HFFc6 (cell line): Measurements from ENCODE around the gene LEKR1. TPM values are rescaled to one million over a fixed set of nuclear protein-coding genes. Genes with fewer than 3 reads are reported as not detected.
A peak's percentile ranks its signal among the peaks of the same experiment; 100 is the strongest.

Experiments used
- DNase-seq: peaks from one replicate; pipeline ENCODE4 v3.0.0-alpha.2; 2018
- H3K27ac Mint-ChIP-seq: 2 replicates; pipeline ENCODE4 v1.8.0; 2020; ENCODE audit warnings: mild to moderate bottlenecking, mixed read lengths
- H3K27me3 Mint-ChIP-seq: 2 replicates; pipeline ENCODE4 v1.8.0; 2021; ENCODE audit warnings: mild to moderate bottlenecking, moderate library complexity, mixed read lengths; ENCODE audit not compliant: insufficient read depth
- H3K36me3 Mint-ChIP-seq: 2 replicates; pipeline ENCODE4 v1.8.0; 2021; ENCODE audit warnings: low read depth, mixed read lengths
- H3K4me1 Mint-ChIP-seq: 2 replicates; pipeline ENCODE4 v1.8.0; 2020; ENCODE audit warnings: low read depth, mixed read lengths
- H3K4me3 Mint-ChIP-seq: 2 replicates; pipeline ENCODE4 v1.8.0; 2020; ENCODE audit warnings: mild to moderate bottlenecking, moderate library complexity, mixed read lengths
- H3K9me3 Mint-ChIP-seq: 2 replicates; pipeline ENCODE4 v1.8.0; 2020; ENCODE audit warnings: mild to moderate bottlenecking, mixed read lengths
- total RNA-seq, 6 experiments: library from RNA; stranded (reverse); fragmentation: NEBNext Ultra II Directional; extraction: Animal tissue kit (Norgen Biotek cat#: 25700); gene quantifications; 2 replicates in 1 of 6; 3 replicates in 5 of 6; pipeline ENCODE4 v1.2.3, GENCODE V29; 2021
- TF ChIP-seq, protein P1 (sequence below): fragments of 200-600 bp; sonication (generic); IDR thresholded peaks from 2 replicates; pipeline ENCODE4 v1.5.0; 2021; ENCODE audit warnings: antibody characterized with exemption, mild to moderate bottlenecking

Gene LEKR1
- total RNA-seq, 6 experiments from 2014 or later = 0.40 to 1.0 (median 0.77) TPM

DNA sequence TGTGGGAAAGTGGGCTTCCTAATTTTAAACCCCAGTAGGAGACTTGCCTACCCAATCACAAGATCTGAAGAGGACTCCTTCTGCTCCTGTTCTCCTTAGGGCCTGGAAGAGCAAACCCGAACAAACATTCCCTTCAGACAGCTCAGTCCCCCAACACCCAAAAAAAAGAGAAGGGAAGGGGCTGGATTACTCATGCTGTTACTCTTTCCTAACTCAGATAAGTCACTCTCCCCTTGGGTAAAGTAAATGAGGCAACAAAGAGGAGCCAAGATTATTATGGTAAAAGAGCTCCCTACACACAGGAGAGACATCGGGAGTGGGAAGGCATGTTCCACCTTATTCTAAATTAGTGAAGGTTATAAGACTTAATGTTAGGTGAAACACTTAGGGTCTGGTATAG, 18.1 kb upstream of the LEKR1 start:
- Mint-ChIP-seq H3K27ac (peak overlapping the region; percentile 76), H3K4me3 (no peak overlapping the region), H3K4me1 (peaks cover 56% of the 10 kb centered on the region), H3K27me3 (no peaks in the 10 kb centered on the region), H3K36me3 (peaks cover 4% of the 10 kb centered on the region), H3K9me3 (no peaks in the 10 kb centered on the region)
- TF ChIP-seq, protein P1, sequence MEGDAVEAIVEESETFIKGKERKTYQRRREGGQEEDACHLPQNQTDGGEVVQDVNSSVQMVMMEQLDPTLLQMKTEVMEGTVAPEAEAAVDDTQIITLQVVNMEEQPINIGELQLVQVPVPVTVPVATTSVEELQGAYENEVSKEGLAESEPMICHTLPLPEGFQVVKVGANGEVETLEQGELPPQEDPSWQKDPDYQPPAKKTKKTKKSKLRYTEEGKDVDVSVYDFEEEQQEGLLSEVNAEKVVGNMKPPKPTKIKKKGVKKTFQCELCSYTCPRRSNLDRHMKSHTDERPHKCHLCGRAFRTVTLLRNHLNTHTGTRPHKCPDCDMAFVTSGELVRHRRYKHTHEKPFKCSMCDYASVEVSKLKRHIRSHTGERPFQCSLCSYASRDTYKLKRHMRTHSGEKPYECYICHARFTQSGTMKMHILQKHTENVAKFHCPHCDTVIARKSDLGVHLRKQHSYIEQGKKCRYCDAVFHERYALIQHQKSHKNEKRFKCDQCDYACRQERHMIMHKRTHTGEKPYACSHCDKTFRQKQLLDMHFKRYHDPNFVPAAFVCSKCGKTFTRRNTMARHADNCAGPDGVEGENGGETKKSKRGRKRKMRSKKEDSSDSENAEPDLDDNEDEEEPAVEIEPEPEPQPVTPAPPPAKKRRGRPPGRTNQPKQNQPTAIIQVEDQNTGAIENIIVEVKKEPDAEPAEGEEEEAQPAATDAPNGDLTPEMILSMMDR = no peak
- DNase-seq = no peak

DNA sequence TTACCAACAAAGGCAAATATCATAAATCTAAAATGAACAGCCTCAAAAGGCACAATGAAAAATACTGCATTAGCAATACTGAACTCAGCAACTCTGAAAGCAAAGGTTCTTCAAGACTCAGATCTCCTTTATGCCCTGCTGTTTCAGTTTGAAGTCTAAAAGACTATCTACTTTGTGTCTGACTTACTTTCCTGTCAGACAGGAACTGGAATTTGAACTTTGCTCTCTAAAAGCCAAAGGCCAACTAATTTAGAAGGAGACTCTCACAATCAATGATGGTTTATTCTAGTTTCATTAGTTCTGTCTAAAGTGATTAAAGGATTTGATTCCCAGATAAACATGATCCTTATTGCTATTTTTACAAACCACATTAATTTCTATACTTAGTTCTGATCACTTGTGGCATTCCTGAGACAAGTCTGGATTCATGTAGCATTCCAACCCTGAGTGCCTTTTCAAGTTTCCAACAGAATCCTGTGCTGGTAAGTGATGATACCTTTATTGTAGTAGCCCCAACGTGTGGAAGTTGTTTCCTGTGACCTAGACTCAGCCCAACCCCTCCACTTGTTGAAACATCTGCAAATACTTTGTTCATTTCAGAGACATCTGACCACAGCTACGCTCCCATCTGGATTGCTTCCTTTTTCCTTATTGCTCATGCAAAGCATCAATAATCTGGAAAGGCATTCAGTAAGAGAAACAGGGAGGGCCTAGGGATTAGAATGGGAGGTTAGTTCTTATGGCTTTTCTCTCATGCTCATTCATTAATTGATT, 14.9 kb upstream of the LEKR1 start:
- Mint-ChIP-seq H3K9me3 (no peaks in the 10 kb centered on the region), H3K4me1 (peaks cover 73% of the 10 kb centered on the region), H3K4me3 (peak overlapping the region; percentile 20; the same call in 1 of the 2 replicates), H3K36me3 (peaks cover 9% of the 10 kb centered on the region; the same call in 1 of the 2 replicates), H3K27me3 (no peaks in the 10 kb centered on the region; the same call in 1 of the 2 replicates), H3K27ac (peak overlapping the region; percentile 72)
- DNase-seq = peak; percentile 67
- TF ChIP-seq, protein P1 = no peak

DNA sequence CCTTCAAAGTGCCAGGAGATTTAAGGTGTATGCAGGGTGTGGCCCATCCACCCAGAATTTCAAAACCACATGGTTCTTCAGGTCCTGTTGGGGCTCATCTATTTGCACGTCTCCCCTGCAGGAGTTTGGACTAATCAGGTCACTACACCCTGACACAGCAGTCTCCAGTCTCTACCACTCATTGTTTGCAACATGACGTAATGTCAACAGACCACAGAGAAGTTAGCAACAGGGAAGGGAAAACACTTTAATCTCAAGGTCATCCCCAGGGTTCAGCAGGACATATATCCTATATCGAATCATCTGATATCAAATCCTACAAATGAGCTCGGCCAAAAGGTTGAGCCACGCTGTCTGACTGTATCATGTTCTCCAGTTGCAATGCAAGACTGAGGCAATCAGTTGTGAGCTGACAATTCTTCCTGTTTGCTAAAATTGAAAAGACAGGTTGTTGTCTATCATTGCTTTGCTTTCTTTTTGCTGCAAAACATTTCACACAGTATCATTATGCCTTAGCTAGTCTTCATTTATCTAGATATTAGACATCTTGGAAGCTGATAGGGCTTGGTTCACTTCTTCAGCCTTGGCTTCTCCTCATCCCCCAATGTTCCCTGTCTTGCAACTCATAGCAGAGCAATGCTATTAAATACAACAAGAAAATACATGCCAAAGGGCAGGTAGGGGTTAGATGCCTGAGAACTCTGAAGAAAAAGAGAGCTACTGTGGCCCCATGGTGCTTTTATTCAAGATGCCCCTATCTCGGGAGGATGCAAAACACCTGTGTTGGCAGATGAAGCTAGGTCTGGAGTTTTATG, 13.4 kb upstream of the LEKR1 start:
- DNase-seq = no peak
- Mint-ChIP-seq H3K27ac (peak overlapping the region; percentile 51), H3K4me1 (peaks cover 69% of the 10 kb centered on the region), H3K4me3 (no peak overlapping the region), H3K36me3 (peaks cover 9% of the 10 kb centered on the region; the same call in 1 of the 2 replicates), H3K9me3 (no peaks in the 10 kb centered on the region), H3K27me3 (peaks cover 4% of the 10 kb centered on the region)
- TF ChIP-seq, protein P1 = no peak

DNA sequence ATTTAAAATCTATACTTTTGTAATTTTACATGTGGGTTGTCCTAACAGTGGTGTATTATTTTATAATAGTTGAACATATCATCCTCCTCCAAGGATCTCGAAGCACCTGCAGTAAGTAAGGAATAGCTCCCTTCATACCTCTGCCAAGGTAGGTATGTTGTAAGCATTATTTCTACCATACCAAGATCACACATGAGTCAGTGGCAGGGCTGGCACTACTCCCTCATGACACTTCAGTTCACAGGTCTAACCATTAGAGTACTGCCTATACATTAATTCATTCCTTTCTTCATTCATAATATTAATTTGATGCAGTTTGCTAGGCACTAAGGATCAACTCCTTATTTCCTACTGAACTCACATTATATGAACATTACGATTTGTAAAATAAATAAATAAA, 11.9 kb upstream of the LEKR1 start:
- H3K4me1 Mint-ChIP-seq = peaks cover 76% of the 10 kb centered on the region
- H3K9me3 Mint-ChIP-seq = no peaks in the 10 kb centered on the region
- no peak overlapping the region for H3K4me3 Mint-ChIP-seq
- peaks cover 9% of the 10 kb centered on the region; the same call in 1 of the 2 replicates for H3K36me3 Mint-ChIP-seq
- peaks cover 4% of the 10 kb centered on the region for H3K27me3 Mint-ChIP-seq
- TF ChIP-seq, protein P1 = no peak
- DNase-seq = no peak
- no peak overlapping the region for H3K27ac Mint-ChIP-seq

DNA sequence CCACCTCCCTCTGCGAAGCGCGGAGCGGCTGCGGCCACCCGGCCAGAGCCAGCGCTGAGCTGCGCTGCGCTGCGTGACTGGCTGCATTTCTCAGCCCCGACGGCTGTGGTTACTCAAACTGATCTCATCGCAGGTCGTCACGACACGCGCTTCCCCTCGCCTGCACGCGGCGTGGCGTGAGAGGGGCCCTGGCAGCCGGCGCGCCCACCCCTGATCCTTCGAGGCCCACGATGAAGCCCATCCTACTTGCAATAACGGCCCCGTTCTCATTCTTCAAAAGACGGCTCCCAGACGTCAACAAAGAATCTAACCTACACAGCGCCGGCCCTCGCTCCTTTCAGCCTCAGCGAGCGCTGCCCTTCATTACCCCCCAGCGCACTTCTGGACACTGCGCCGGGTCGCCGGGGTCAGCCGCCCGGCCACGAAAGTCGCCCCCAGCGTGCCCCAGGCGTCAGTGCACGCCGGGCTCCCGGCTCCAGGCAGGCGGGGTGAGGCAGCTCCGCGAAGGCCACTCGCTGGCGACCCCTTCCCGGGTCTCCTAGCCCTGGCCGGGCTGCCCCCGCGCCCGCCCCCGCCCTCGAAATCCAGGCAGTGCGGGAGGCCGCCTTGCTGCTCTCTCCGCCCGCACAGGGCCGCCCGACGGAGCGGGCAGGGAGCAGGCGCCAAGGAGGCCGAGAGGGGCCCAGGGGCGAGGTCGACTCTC, 9.9 kb upstream of the LEKR1 start:
- Mint-ChIP-seq H3K9me3 (no peaks in the 10 kb centered on the region), H3K4me3 (peak overlapping the region; percentile 87), H3K27ac (peak overlapping the region; percentile 99), H3K4me1 (peaks cover 80% of the 10 kb centered on the region), H3K27me3 (peaks cover 4% of the 10 kb centered on the region), H3K36me3 (peaks cover 9% of the 10 kb centered on the region; the same call in 1 of the 2 replicates)
- peak; percentile 58 for DNase-seq
- TF ChIP-seq, protein P1 = peak; percentile 26
